ENCODE data around the gene SLC10A2. TPM values are rescaled to one million over a fixed set of nuclear protein-coding genes. Genes with fewer than 3 reads are reported as not detected.
"Not testable (repeated sequence)": the region's sequence is repeated elsewhere in the genome, so short reads cannot be mapped to it uniquely, and the experiment has no call there.

The SLC10A2 gene
- polyA plus RNA-seq, 3 donors, result not detected

DNA sequence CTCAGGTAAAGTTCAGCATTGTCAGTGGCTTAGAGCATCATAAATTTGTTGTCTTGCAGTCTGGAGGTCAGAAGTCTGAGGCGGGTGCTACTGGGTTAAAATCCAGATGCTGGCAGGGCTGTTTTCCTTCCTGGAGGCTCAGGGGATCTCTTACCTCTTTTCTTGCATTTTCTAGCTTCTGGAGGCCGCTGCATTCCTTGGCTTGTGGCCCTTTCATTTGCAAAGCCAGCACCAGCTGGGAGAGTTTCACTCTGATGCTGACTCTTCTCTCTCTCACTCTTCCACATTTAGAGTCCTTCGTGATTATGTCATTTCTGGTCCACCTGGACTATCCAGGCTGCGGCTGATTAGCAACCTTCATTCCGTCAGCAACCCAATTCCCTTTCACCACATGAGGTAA, 38.1 kb upstream of the SLC10A2 start:
- Histone ChIP-seq H2AFZ (ENCODE audit: insufficient read depth, low read depth, low read length, poor library complexity, severe bottlenecking) (no peak overlapping the region), H3K4me2 (replicated peaks; ENCODE audit: extremely low read depth, low read length, poor library complexity, severe bottlenecking) (no peak overlapping the region), H4K20me1 (ENCODE audit: insufficient read depth, low read length) (no peaks in the 10 kb centered on the region), H3K9ac (ENCODE audit: insufficient read depth, low read length, poor library complexity, severe bottlenecking) (no peak overlapping the region), H3K4me1 (ENCODE audit: control insufficient read depth in 1 of 2, insufficient read depth in 2 of 2, low read length in 2 of 2) (no peaks in the 10 kb centered on the region), H3K36me3 (replicated peaks in 1 of 2; ENCODE audit: control insufficient read depth in 1 of 2, insufficient read depth in 2 of 2, low read length in 2 of 2) (no peaks in the 10 kb centered on the region), H3K27me3 (ENCODE audit: control insufficient read depth in 2 of 2, insufficient read depth in 2 of 2, low read length in 2 of 2) (no peaks in the 10 kb centered on the region), H3K27ac (ENCODE audit: low read depth in 1 of 2, low read length in 2 of 2) (no peak overlapping the region), H3K79me2 (ENCODE audit: insufficient read depth, low read length) (no peaks in the 10 kb centered on the region), H3K4me3 (replicated peaks in 1 of 3; ENCODE audit: low read depth in 2 of 3, low read length in 3 of 3) (no peak overlapping the region), H3K9me3 (replicated peaks in 1 of 2; ENCODE audit: control insufficient read depth in 1 of 2, insufficient read depth in 1 of 2, low read length in 2 of 2) (peaks cover 0 to 3% of the 10 kb centered on the region in 2 donors)
- H3K9me3 Mint-ChIP-seq, result peaks cover 0 to 15% (median 2%) of the 10 kb centered on the region in 7 donors
- 94% methylated on average over 2 of the region's 5 CpGs for WGBS (ENCODE audit: insufficient coverage)
- peaks cover 0 to 3% (median 0%) of the 10 kb centered on the region in 3 donors for H3K27me3 Mint-ChIP-seq (ENCODE audit: low read depth in 3 of 3)
- H3K4me3 Mint-ChIP-seq, result no peak overlapping the region
- H3K36me3 Mint-ChIP-seq, result no peaks in the 10 kb centered on the region
- DNase-seq, result no peak
- TF ChIP-seq, protein P1, sequence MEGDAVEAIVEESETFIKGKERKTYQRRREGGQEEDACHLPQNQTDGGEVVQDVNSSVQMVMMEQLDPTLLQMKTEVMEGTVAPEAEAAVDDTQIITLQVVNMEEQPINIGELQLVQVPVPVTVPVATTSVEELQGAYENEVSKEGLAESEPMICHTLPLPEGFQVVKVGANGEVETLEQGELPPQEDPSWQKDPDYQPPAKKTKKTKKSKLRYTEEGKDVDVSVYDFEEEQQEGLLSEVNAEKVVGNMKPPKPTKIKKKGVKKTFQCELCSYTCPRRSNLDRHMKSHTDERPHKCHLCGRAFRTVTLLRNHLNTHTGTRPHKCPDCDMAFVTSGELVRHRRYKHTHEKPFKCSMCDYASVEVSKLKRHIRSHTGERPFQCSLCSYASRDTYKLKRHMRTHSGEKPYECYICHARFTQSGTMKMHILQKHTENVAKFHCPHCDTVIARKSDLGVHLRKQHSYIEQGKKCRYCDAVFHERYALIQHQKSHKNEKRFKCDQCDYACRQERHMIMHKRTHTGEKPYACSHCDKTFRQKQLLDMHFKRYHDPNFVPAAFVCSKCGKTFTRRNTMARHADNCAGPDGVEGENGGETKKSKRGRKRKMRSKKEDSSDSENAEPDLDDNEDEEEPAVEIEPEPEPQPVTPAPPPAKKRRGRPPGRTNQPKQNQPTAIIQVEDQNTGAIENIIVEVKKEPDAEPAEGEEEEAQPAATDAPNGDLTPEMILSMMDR (IDR thresholded peaks at IDR 0.05), result no peak
- intact Hi-C loops (cut with micrococcal nuclease), result no loop called here
- H3K27ac Mint-ChIP-seq, result no peak overlapping the region
- no peaks in the 10 kb centered on the region for H3K4me1 Mint-ChIP-seq

DNA sequence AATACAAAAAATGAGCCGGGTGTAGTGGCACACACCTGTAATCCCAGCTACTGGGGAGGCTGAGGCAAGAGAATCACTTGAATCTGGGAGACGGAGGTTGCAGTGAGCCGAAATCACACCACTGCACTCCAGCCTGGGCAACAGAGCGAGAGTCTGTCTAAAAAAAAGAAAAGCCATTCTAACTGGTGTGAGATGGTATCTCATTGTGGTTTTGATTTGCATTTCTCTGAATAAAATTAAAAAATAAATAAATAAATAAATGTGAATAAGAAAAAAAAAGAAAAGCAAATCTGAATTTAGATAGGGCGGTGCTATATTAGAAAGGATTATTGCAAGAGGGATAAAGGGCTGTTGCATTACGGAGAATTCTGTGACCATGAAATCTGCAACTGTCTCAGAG, 37.2 kb upstream of the SLC10A2 start:
- peaks cover under 1 to 13% (median 2%) of the 10 kb centered on the region in 7 donors for H3K9me3 Mint-ChIP-seq
- 91% methylated on average over 5 of the region's 6 CpGs for WGBS (ENCODE audit: insufficient coverage)
- DNase-seq, result peak in 1 of 3 donors; percentile 9

More for the DNA sequence above, 37.2 kb upstream of the SLC10A2 start:
- H3K27ac ChIP-seq (ENCODE audit: low read depth in 1 of 2, low read length in 2 of 2); H3K36me3 Mint-ChIP-seq; H3K36me3 ChIP-seq (replicated peaks in 1 of 2; ENCODE audit: control insufficient read depth in 1 of 2, insufficient read depth in 2 of 2, low read length in 2 of 2); H3K9ac ChIP-seq (ENCODE audit: insufficient read depth, low read length, poor library complexity, severe bottlenecking); H3K9me3 ChIP-seq (replicated peaks in 1 of 2; ENCODE audit: control insufficient read depth in 1 of 2, insufficient read depth in 1 of 2, low read length in 2 of 2); H3K4me3 ChIP-seq (replicated peaks in 1 of 3; ENCODE audit: low read depth in 2 of 3, low read length in 3 of 3); H3K4me2 ChIP-seq (replicated peaks; ENCODE audit: extremely low read depth, low read length, poor library complexity, severe bottlenecking); H3K4me1 ChIP-seq (ENCODE audit: control insufficient read depth in 1 of 2, insufficient read depth in 2 of 2, low read length in 2 of 2); H3K27ac Mint-ChIP-seq; intact Hi-C loops (cut with micrococcal nuclease); H4K20me1 ChIP-seq (ENCODE audit: insufficient read depth, low read length); H3K27me3 Mint-ChIP-seq (ENCODE audit: low read depth in 3 of 3); H3K4me3 Mint-ChIP-seq; H3K4me1 Mint-ChIP-seq; H2AFZ ChIP-seq (ENCODE audit: insufficient read depth, low read depth, low read length, poor library complexity, severe bottlenecking); H3K27me3 ChIP-seq (ENCODE audit: control insufficient read depth in 2 of 2, insufficient read depth in 2 of 2, low read length in 2 of 2); H3K79me2 ChIP-seq (ENCODE audit: insufficient read depth, low read length): not testable (repeated sequence)

Data from CD14-positive monocyte (primary cell).